Tibial nerve (tissue), 4 donors: Measurements from ENCODE around the gene TYW1. TPM values are rescaled to one million over a fixed set of nuclear protein-coding genes. Genes with fewer than 3 reads are reported as not detected.
"Not testable (repeated sequence)": the region's sequence is repeated elsewhere in the genome, so short reads cannot be mapped to it uniquely, and the experiment has no call there.

ENCODE experiments used
- DNase-seq, 2 donors: peaks; one replicate each; pipeline ENCODE4 v3.0.0-alpha.2; 2019; ENCODE audit warnings: low spot score in 2 of 2
- H3K27ac ChIP-seq, 4 donors: fragments of 200-600 bp; sonication (generic) in 3 of 4; one replicate each; pipeline ENCODE4 v1.5.1; 2017 to 2019; ENCODE audit warnings: mild to moderate bottlenecking in 1 of 4
- H3K27me3 ChIP-seq, 2 donors: fragments of 200-600 bp; sonication (generic) in 1 of 2; one replicate each; pipeline versions ENCODE4 v1.5.1 to v1.6.0; 2017 to 2019
- H3K36me3 ChIP-seq, 3 donors: fragments of 200-600 bp; sonication (generic); one replicate each; pipeline ENCODE4 v1.5.1; 2018 to 2019
- H3K4me1 ChIP-seq, 4 donors: fragments of 200-600 bp; sonication (generic) in 3 of 4; one replicate each; pipeline ENCODE4 v1.5.1; 2017 to 2019
- H3K4me3 ChIP-seq, 4 donors: fragments of 200-600 bp; sonication (generic) in 3 of 4; one replicate each; pipeline ENCODE4 v1.5.1; 2017 to 2019; ENCODE audit warnings: mild to moderate bottlenecking in 1 of 4, moderate library complexity in 1 of 4
- H3K9me3 ChIP-seq, 4 donors: fragments of 200-600 bp; sonication (generic) in 3 of 4; one replicate each; pipeline ENCODE4 v1.5.1; 2017 to 2019
- WGBS, 2 donors: methylation state at CpG; one replicate each; pipeline ENCODE4 v1.1.5; 2018; 5-methylcytosine and 5-hydroxymethylcytosine counted together
- total RNA-seq, 4 donors: library from RNA; depleted of rRNA; stranded (reverse); fragments of >200 nt; gene quantifications; one replicate each; pipeline ENCODE4 v1.1.0, GENCODE V29; 2016

Gene TYW1
- total RNA-seq, 4 donors from 2014 or later: 18.6 to 53.1 (median 28.3) TPM

DNA sequence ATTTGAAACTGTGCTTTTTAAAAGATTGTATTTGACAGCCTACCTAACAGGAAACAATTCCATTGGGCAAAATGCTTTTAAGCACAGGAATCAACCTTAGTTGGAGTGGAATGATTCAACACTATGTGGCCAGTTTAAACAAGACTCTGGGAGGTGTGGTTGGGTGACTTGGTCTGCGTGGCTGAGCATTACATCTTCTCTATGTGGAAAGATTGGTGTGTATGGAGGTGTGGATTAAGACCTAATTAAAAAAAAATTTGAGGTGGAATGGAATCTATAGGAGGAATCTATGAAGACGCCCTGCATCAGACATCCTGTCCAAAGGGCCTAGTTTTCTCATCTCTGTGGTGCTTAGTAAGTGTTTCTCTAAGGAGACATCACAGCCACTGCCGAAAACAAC, 140.9 kb downstream of the TYW1 start:
- not testable (repeated sequence) for DNase-seq, H3K27ac ChIP-seq, H3K4me3 ChIP-seq, H3K36me3 ChIP-seq, H3K4me1 ChIP-seq, H3K9me3 ChIP-seq, H3K27me3 ChIP-seq
- 96 to 100% methylated on average over 3 of the region's 3 CpGs for whole genome bisulfite sequencing, 2 donors

DNA sequence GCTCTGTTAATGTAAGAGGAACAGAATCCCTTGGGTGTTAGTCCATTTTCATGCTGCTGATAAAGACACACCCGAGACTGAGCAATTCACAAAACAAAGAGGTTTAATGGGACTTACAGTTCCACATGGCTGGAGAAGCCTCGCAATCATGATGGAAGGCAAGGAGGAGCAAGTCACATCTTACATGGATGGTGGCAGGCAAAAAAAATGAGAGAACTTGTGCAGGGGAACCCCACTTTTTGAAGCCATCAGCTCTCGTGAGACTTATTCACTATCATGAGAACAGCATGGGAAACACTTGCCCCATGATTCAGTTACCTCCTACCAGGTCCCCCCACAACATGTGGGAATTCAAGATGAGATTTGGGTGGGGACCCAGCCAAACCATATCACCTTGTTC, 143.2 kb downstream of the TYW1 start:
- H3K27ac ChIP-seq, H3K4me1 ChIP-seq, H3K36me3 ChIP-seq, H3K4me3 ChIP-seq, H3K27me3 ChIP-seq, DNase-seq, H3K9me3 ChIP-seq: not testable (repeated sequence)
- WGBS, 2 donors: 93 to 94% methylated on average over 3 of the region's 3 CpGs

- H3K4me3 ChIP-seq, H3K36me3 ChIP-seq, H3K27me3 ChIP-seq, H3K27ac ChIP-seq, H3K4me1 ChIP-seq, H3K9me3 ChIP-seq, DNase-seq: not testable (repeated sequence)
- WGBS, 2 donors: 87 to 96% methylated on average over 2 of the region's 2 CpGs
These were observed 144.4 kb downstream of the TYW1 start for GRCh38 chr7:67141001-67141400.

DNA sequence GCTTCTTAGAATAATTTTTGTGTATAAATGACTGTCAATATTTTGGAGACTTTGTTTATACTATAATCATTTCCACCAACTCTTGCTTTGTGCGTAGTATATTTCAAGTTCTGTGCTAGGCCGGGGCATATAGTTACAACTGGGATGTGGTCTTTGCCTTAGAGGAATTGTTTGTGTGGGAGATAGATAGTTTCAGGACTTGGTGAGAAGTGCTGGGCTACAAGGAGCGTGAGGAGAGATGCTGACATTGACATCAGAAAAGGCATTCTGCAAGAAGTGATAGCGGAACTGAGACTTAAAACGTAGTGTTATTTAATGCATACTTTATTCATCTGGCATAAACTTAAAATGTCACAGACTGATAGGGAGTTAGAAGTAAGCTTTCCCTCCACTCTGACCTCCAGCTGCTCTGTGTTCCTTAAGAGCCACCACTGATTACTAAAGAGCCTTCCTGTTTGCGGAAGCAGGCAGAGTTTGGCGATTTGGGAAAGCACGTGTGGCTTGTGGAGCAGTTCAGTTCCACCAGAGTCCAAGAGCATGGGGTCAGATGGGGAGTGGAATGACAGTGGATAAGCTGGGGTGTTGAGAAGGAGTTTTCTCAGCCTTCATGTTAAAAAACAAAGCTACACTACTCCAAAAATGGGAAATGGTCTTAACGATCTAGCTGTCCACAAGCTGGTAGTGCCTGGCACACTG, 146.6 kb downstream of the TYW1 start:
- 78 to 80% methylated on average over 9 of the region's 9 CpGs for WGBS, 2 donors
- H3K9me3 ChIP-seq, H3K27me3 ChIP-seq, H3K36me3 ChIP-seq, H3K4me1 ChIP-seq, DNase-seq, H3K4me3 ChIP-seq, H3K27ac ChIP-seq: not testable (repeated sequence)

GRCh38 chr7:67145581-67146193, 149.1 kb downstream of the TYW1 start:
- not testable (repeated sequence) for H3K27me3 ChIP-seq, H3K4me3 ChIP-seq, H3K36me3 ChIP-seq, H3K27ac ChIP-seq, H3K4me1 ChIP-seq, DNase-seq, H3K9me3 ChIP-seq
- WGBS, 2 donors: 91% methylated on average over 3 of the region's 3 CpGs

GRCh38 chr7:67149131-67149530, 152.5 kb downstream of the TYW1 start:
- H3K36me3 ChIP-seq: peaks cover 0 to 26% (median 0%) of the 10 kb centered on the region in 3 donors
- H3K4me3 ChIP-seq, DNase-seq, H3K9me3 ChIP-seq, H3K27me3 ChIP-seq, H3K4me1 ChIP-seq, H3K27ac ChIP-seq: not testable (repeated sequence)

DNA sequence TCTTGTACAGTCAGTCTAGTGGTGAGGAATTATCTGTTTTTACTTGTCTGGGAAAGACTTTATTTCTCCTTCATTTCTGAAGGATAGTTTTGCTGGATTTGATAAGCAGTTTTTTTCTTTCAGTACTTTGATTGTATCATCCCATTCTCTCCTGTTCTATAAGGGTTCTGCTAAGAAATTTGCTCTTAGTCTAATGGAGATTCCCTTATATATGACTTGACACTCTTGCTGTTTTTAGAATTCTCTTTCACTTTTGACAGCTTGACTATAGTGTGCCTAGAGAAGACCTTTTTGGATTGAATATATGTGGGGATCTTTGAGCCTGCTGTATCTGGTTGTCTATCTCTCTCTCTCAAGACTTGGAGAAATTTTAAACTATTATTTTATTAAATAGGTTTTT, 157.7 kb downstream of the TYW1 start:
- H3K27ac ChIP-seq, H3K4me3 ChIP-seq, H3K27me3 ChIP-seq, DNase-seq, H3K4me1 ChIP-seq: not testable (repeated sequence)
- Histone ChIP-seq H3K36me3 (peaks cover 0 to 45% (median 0%) of the 10 kb centered on the region in 3 donors), H3K9me3 (peaks cover 0 to 10% (median 0%) of the 10 kb centered on the region in 4 donors)

DNA sequence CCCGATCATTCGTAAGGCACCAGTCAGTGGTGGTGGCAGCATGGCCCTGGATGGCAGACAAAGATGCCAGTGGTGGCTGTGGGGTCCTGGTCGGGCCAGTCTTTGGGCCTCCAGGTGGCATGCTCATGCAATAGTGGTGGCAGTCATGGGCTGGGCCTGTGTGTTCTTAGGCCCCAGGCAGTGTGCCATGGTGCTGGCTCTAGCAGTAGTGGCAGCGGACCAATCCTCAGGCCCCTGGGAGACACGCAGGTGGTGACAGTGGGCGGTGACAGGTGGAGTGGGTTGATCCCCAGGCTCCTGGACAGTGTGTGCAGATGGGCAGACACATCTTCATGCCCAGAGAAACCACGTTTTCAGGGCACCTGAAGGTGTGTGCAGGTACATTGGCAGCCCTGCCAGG, 159.4 kb downstream of the TYW1 start:
- H3K36me3 ChIP-seq: peaks cover 0 to 45% (median 0%) of the 10 kb centered on the region in 3 donors
- H3K4me1 ChIP-seq, H3K4me3 ChIP-seq, H3K27me3 ChIP-seq, DNase-seq, H3K27ac ChIP-seq: not testable (repeated sequence)
- WGBS, 2 donors: 95 to 96% methylated on average over 3 to 7 of the region's 7 CpGs
- H3K9me3 ChIP-seq: peaks cover 0 to 10% (median 0%) of the 10 kb centered on the region in 4 donors

- H3K27me3 ChIP-seq, DNase-seq: not testable (repeated sequence)
- WGBS, 2 donors: 84 to 89% methylated on average over 5 of the region's 5 CpGs
These were observed 166.7 kb downstream of the TYW1 start for GRCh38 chr7:67163285-67163684.

GRCh38 chr7:67171151-67171550, 174.5 kb downstream of the TYW1 start:
- not testable (repeated sequence) for H3K9me3 ChIP-seq, H3K27ac ChIP-seq, H3K36me3 ChIP-seq, H3K4me3 ChIP-seq, H3K27me3 ChIP-seq, DNase-seq, H3K4me1 ChIP-seq
- WGBS, 2 donors: 45 to 54% methylated on average over 3 of the region's 3 CpGs

More at GRCh38 chr7:67163285-67163684, 166.7 kb downstream of the TYW1 start:
- not testable (repeated sequence) for H3K9me3 ChIP-seq, H3K4me3 ChIP-seq, H3K36me3 ChIP-seq, H3K4me1 ChIP-seq, H3K27ac ChIP-seq
